Hepatocyte (in vitro differentiated cells): Measurements from ENCODE around the gene MAN1C1. TPM values are rescaled to one million over a fixed set of nuclear protein-coding genes. Genes with fewer than 3 reads are reported as not detected.

Experiments
- DNase-seq: peaks from one replicate; pipeline ENCODE4 v3.0.0-alpha.2; 2016; ENCODE audit warnings: low spot score
- H2AFZ ChIP-seq: fragments of 200-600 bp; sonication (generic); 2 replicates; pipeline ENCODE4 v1.6.0; 2016; ENCODE audit warnings: antibody characterized with exemption, mild to moderate bottlenecking
- H3K27ac ChIP-seq: fragments of 200-600 bp; sonication (generic); 2 replicates; pipeline ENCODE4 v1.5.1; 2016; ENCODE audit warnings: mild to moderate bottlenecking
- H3K27me3 ChIP-seq: fragments of 200-600 bp; sonication (generic); 2 replicates; pipeline ENCODE4 v1.6.1; 2016
- H3K36me3 ChIP-seq: fragments of 200-600 bp; sonication (generic); replicated peaks from 2 replicates; pipeline ENCODE4 v1.5.1; 2016; ENCODE audit warnings: low read depth; ENCODE audit not compliant: insufficient read depth
- H3K4me1 ChIP-seq: fragments of 200-600 bp; sonication (generic); 2 replicates; pipeline ENCODE4 v1.5.1; 2016; ENCODE audit warnings: mild to moderate bottlenecking, moderate library complexity; ENCODE audit not compliant: insufficient read depth
- H3K4me2 ChIP-seq: fragments of 200-600 bp; sonication (generic); 2 replicates; pipeline ENCODE4 v1.6.0; 2016
- H3K4me3 ChIP-seq: fragments of 200-600 bp; sonication (generic); 2 replicates; pipeline ENCODE4 v1.5.1; 2016; ENCODE audit warnings: mild to moderate bottlenecking
- H3K79me2 ChIP-seq: fragments of 200-600 bp; sonication (generic); 2 replicates; pipeline ENCODE4 v1.6.0; 2017; ENCODE audit warnings: mild to moderate bottlenecking
- H3K9me2 ChIP-seq: fragments of 200-600 bp; sonication (generic); replicated peaks from 2 replicates; pipeline ENCODE4 v1.6.0; 2017; ENCODE audit warnings: mild to moderate bottlenecking; ENCODE audit not compliant: insufficient read depth
- H3K9me3 ChIP-seq: fragments of 200-600 bp; sonication (generic); 2 replicates; pipeline ENCODE4 v1.5.1; 2016; ENCODE audit warnings: low read depth, mild to moderate bottlenecking
- H4K20me1 ChIP-seq: fragments of 200-600 bp; sonication (generic); 2 replicates; pipeline ENCODE4 v1.6.0; 2016; ENCODE audit warnings: mild to moderate bottlenecking; ENCODE audit not compliant: insufficient read depth, poor library complexity, severe bottlenecking
- CTCF ChIP-seq: fragments of 200-600 bp; sonication (generic); IDR thresholded peaks from 2 replicates; pipeline ENCODE4 v1.5.1; 2016; ENCODE audit warnings: antibody characterized with exemption, mild to moderate bottlenecking; ENCODE audit not compliant: poor library complexity
- EZH2 ChIP-seq: fragments of 200-600 bp; sonication (generic); IDR thresholded peaks from 2 replicates; pipeline ENCODE4 v1.6.1; 2016; ENCODE audit warnings: antibody characterized with exemption, mild to moderate bottlenecking, borderline replicate concordance
- EZH2phosphoT487 ChIP-seq: fragments of 200-600 bp; sonication (generic); IDR thresholded peaks from one replicate; pipeline ENCODE4 v1.6.1; 2018; ENCODE audit warnings: antibody characterized with exemption, mild to moderate bottlenecking, low read depth, moderate library complexity; ENCODE audit not compliant: unreplicated experiment, severe bottlenecking
- WGBS: methylation state at CpG from one replicate; pipeline ENCODE4 v1.1.6; 2016; ENCODE audit warnings: low lambda C conversion rate; ENCODE audit errors: missing lambda C conversion rate; 5-methylcytosine and 5-hydroxymethylcytosine counted together
- polyA plus RNA-seq: library from polyadenylated mRNA; unstranded; fragments of >200 nt; fragmentation: Nextera tagmentation; extraction: Ambion mirVana; gene quantifications from 2 replicates; pipeline ENCODE4 v1.2.1, GENCODE V29; 2016
- total RNA-seq: library from RNA; depleted of rRNA; stranded (reverse); fragments of >200 nt; gene quantifications from 2 replicates; pipeline ENCODE4 v1.2.3, GENCODE V29; 2014

MAN1C1 gene
- total and polyA plus RNA-seq, 2 experiments from 2014 or later = 20.6 to 29.3 TPM

GRCh38 chr1:25673962-25674806 lies 57.6 kb downstream of the MAN1C1 start:
- WGBS = 88% methylated on average over 8 of the region's 8 CpGs
- no peaks in the 10 kb centered on the region for H4K20me1 ChIP-seq

GRCh38 chr1:25674807-25675084 lies 58.2 kb downstream of the MAN1C1 start:
- TF ChIP-seq EZH2phosphoT487 (no peak), CTCF (no peak), EZH2 (no peak)
- Histone ChIP-seq H3K4me1 (peaks cover 3% of the 10 kb centered on the region), H4K20me1 (no peaks in the 10 kb centered on the region), H3K27ac (no peak overlapping the region), H3K27me3 (no peaks in the 10 kb centered on the region), H3K9me3 (no peaks in the 10 kb centered on the region), H3K79me2 (no peaks in the 10 kb centered on the region), H3K9me2 (no peaks in the 10 kb centered on the region), H3K4me3 (no peak overlapping the region), H3K4me2 (no peak overlapping the region), H2AFZ (no peak overlapping the region), H3K36me3 (no peaks in the 10 kb centered on the region)
- no peak for DNase-seq
- WGBS = 97% methylated on average over 3 of the region's 3 CpGs

More at GRCh38 chr1:25673962-25674806, 57.6 kb downstream of the MAN1C1 start:
- Histone ChIP-seq H3K36me3 (no peaks in the 10 kb centered on the region), H3K4me2 (no peak overlapping the region), H3K9me3 (no peaks in the 10 kb centered on the region), H3K4me1 (peaks cover 8% of the 10 kb centered on the region), H3K79me2 (peaks cover 3% of the 10 kb centered on the region), H3K9me2 (no peaks in the 10 kb centered on the region), H2AFZ (no peak overlapping the region), H3K4me3 (no peak overlapping the region), H3K27ac (no peak overlapping the region), H3K27me3 (no peaks in the 10 kb centered on the region)
- DNase-seq = no peak
- no peak for TF ChIP-seq EZH2
- TF ChIP-seq CTCF = no peak
- no peak for TF ChIP-seq EZH2phosphoT487

GRCh38 chr1:25675729-25676476 lies 59.3 kb downstream of the MAN1C1 start:
- no peaks in the 10 kb centered on the region for H3K4me1 ChIP-seq
- TF ChIP-seq EZH2 (no peak), CTCF (no peak), EZH2phosphoT487 (no peak)
- H3K4me2 ChIP-seq = no peak overlapping the region
- no peak overlapping the region for H2AFZ ChIP-seq
- H3K9me2 ChIP-seq = no peaks in the 10 kb centered on the region
- no peaks in the 10 kb centered on the region for H3K79me2 ChIP-seq
- H3K27ac ChIP-seq = no peak overlapping the region
- no peak overlapping the region for H3K4me3 ChIP-seq
- 85% methylated on average over 11 of the region's 11 CpGs for WGBS
- no peaks in the 10 kb centered on the region for H3K27me3 ChIP-seq
- no peaks in the 10 kb centered on the region for H3K9me3 ChIP-seq
- no peaks in the 10 kb centered on the region for H3K36me3 ChIP-seq
- H4K20me1 ChIP-seq = no peaks in the 10 kb centered on the region
- DNase-seq = no peak
